H9 (cell line): ENCODE results near the gene RALGAPA2. TPM values are rescaled to one million over a fixed set of nuclear protein-coding genes. Genes with fewer than 3 reads are reported as not detected.

Source experiments
- DNase-seq: peaks from one replicate; pipeline ENCODE4 v3.0.0-alpha.2; 2017
- H2AFZ ChIP-seq: one replicate; pipeline ENCODE4 v1.6.1; 2013; ENCODE audit warnings: mild to moderate bottlenecking, low read length, control low read depth, moderate library complexity
- H2AK5ac ChIP-seq: 2 replicates; pipeline ENCODE4 v1.6.1; 2013; ENCODE audit warnings: low read length, control low read depth, mixed read lengths; ENCODE audit not compliant: insufficient read length
- H2BK120ac ChIP-seq: one replicate; pipeline ENCODE4 v1.6.1; 2013; ENCODE audit warnings: low read depth, mild to moderate bottlenecking, low read length, control low read depth, inconsistent platforms; ENCODE audit not compliant: poor library complexity, severe bottlenecking
- H2BK12ac ChIP-seq: 2 replicates; pipeline ENCODE4 v1.6.1; 2013; ENCODE audit warnings: low read length, control low read depth, mixed read lengths, low read depth; ENCODE audit not compliant: insufficient read length
- H2BK15ac ChIP-seq: 2 replicates; pipeline ENCODE4 v1.6.1; 2013; ENCODE audit warnings: low read depth, low read length, control low read depth
- H2BK20ac ChIP-seq: one replicate; pipeline ENCODE4 v1.6.1; 2013; ENCODE audit warnings: low read depth, mild to moderate bottlenecking, low read length, control low read depth, inconsistent platforms; ENCODE audit not compliant: poor library complexity, severe bottlenecking
- H2BK5ac ChIP-seq: 2 replicates; pipeline ENCODE4 v1.6.1; 2013; ENCODE audit warnings: low read length, control low read depth, mixed read lengths; ENCODE audit not compliant: insufficient read length
- H3K14ac ChIP-seq: 2 replicates; pipeline ENCODE4 v1.6.1; 2013; ENCODE audit warnings: low read length, control low read depth; ENCODE audit not compliant: insufficient read depth
- H3K18ac ChIP-seq: 2 replicates; pipeline ENCODE4 v1.6.1; 2013; ENCODE audit warnings: low read depth, mild to moderate bottlenecking, mixed read lengths, low read length, control low read depth; ENCODE audit not compliant: insufficient read length
- H3K23ac ChIP-seq: 2 replicates; pipeline ENCODE4 v1.6.1; 2013; ENCODE audit warnings: low read length, control low read depth, mixed read lengths, low read depth; ENCODE audit not compliant: insufficient read length
- H3K23me2 ChIP-seq: 2 replicates; pipeline ENCODE4 v1.6.1; 2013; ENCODE audit warnings: low read depth, mild to moderate bottlenecking, mixed read lengths, low read length, control low read depth; ENCODE audit not compliant: insufficient read length, poor library complexity, severe bottlenecking
- H3K27ac ChIP-seq: 2 replicates; pipeline ENCODE4 v1.5.1; 2013; ENCODE audit warnings: low read length, control low read depth, mixed read lengths, low read depth; ENCODE audit not compliant: insufficient read length
- H3K27me3 ChIP-seq: 2 replicates; pipeline ENCODE4 v1.6.1; 2013; ENCODE audit warnings: low read length, control low read depth, inconsistent platforms; ENCODE audit not compliant: insufficient read depth
- H3K4ac ChIP-seq: 2 replicates; pipeline ENCODE4 v1.6.1; 2013; ENCODE audit warnings: low read depth, mild to moderate bottlenecking, control low read depth, inconsistent platforms, low read length, moderate library complexity
- H3K4me1 ChIP-seq: 2 replicates; pipeline ENCODE4 v1.6.1; 2013; ENCODE audit warnings: low read length, control low read depth, inconsistent platforms; ENCODE audit not compliant: insufficient read depth
- H3K4me2 ChIP-seq: 2 replicates; pipeline ENCODE4 v1.6.1; 2013; ENCODE audit warnings: low read length, control low read depth, mixed read lengths; ENCODE audit not compliant: insufficient read length, insufficient read depth
- H3K56ac ChIP-seq: 2 replicates; pipeline ENCODE4 v1.6.1; 2013; ENCODE audit warnings: low read depth, mild to moderate bottlenecking, mixed read lengths, low read length, control low read depth; ENCODE audit not compliant: insufficient read length
- H3K79me1 ChIP-seq: 2 replicates; pipeline ENCODE4 v1.6.1; 2013; ENCODE audit warnings: low read depth, mild to moderate bottlenecking, moderate library complexity, low read length, control low read depth, inconsistent platforms; ENCODE audit not compliant: insufficient read depth, poor library complexity, severe bottlenecking
- H3K79me2 ChIP-seq: 2 replicates; pipeline ENCODE4 v1.6.1; 2013; ENCODE audit warnings: low read length, control low read depth, inconsistent platforms; ENCODE audit not compliant: insufficient read depth
- H3K9ac ChIP-seq: 2 replicates; pipeline ENCODE4 v1.6.1; 2013; ENCODE audit warnings: low read length, control low read depth, mixed read lengths; ENCODE audit not compliant: insufficient read length; ENCODE audit errors: extremely low read depth
- H3K9me3 ChIP-seq: one replicate; pipeline ENCODE4 v1.6.1; 2013; ENCODE audit warnings: low read depth, low read length, inconsistent platforms; ENCODE audit not compliant: control insufficient read depth
- H3T11ph ChIP-seq: one replicate; pipeline ENCODE4 v1.6.1; 2013; ENCODE audit warnings: mild to moderate bottlenecking, low read length, control low read depth, inconsistent platforms
- H4K20me1 ChIP-seq: one replicate; pipeline ENCODE4 v1.6.1; 2013; ENCODE audit not compliant: control insufficient read depth, insufficient read length, insufficient read depth
- H4K5ac ChIP-seq: 2 replicates; pipeline ENCODE4 v1.6.1; 2013; ENCODE audit warnings: low read depth, mild to moderate bottlenecking, mixed read lengths, low read length, control low read depth; ENCODE audit not compliant: insufficient read length
- H4K8ac ChIP-seq: replicated peaks from 2 replicates; pipeline ENCODE4 v1.6.1; 2013; ENCODE audit warnings: low read length, control low read depth, mixed read lengths, low read depth; ENCODE audit not compliant: insufficient read length
- H4K91ac ChIP-seq: 2 replicates; pipeline ENCODE4 v1.6.1; 2013; ENCODE audit warnings: low read depth, mild to moderate bottlenecking, moderate library complexity, mixed read lengths, low read length, control low read depth; ENCODE audit not compliant: insufficient read length
- H3K27ac Mint-ChIP-seq, 3 experiments: 2 replicates in 2 of 3; 3 replicates in 1 of 3; pipeline ENCODE4 v1.8.0; 2020 to 2021; ENCODE audit warnings: mixed read lengths in 3 of 3, mild to moderate bottlenecking in 1 of 3, moderate library complexity in 1 of 3
- H3K27me3 Mint-ChIP-seq: 2 replicates; pipeline ENCODE4 v1.8.0; 2021; ENCODE audit warnings: low read depth, mild to moderate bottlenecking, moderate library complexity, mixed read lengths
- H3K36me3 Mint-ChIP-seq, 3 experiments: 2 replicates in 2 of 3; 3 replicates in 1 of 3; pipeline ENCODE4 v1.8.0; 2020 to 2021; ENCODE audit warnings: low read depth in 3 of 3, mixed read lengths in 3 of 3; ENCODE audit not compliant: insufficient read depth in 1 of 3
- H3K4me1 Mint-ChIP-seq, 2 experiments: 2 replicates each; pipeline ENCODE4 v1.8.0; 2020; ENCODE audit warnings: mixed read lengths in 2 of 2
- H3K4me3 Mint-ChIP-seq, 2 experiments: 2 replicates in 1 of 2; 3 replicates in 1 of 2; pipeline ENCODE4 v1.8.0; 2020 to 2021; ENCODE audit warnings: mild to moderate bottlenecking in 2 of 2, mixed read lengths in 2 of 2, moderate library complexity in 1 of 2
- H3K9me3 Mint-ChIP-seq, 2 experiments: 2 replicates in 1 of 2; 3 replicates in 1 of 2; pipeline ENCODE4 v1.8.0; 2020; ENCODE audit warnings: mild to moderate bottlenecking in 2 of 2, mixed read lengths in 2 of 2, moderate library complexity in 1 of 2
- WGBS: extraction: QIAGEN DNeasy Blood & Tissue Kit; methylation state at CpG from one replicate; pipeline ENCODE4 v1.1.7; 2013; ENCODE audit warnings: missing lambda C conversion rate, low lambda C conversion rate, mixed read lengths; ENCODE audit not compliant: insufficient read length; ENCODE audit errors: extremely low coverage; 5-methylcytosine and 5-hydroxymethylcytosine counted together
- total RNA-seq: library from RNA; stranded (reverse); gene quantifications from 2 replicates; pipeline ENCODE4 v1.2.1, GENCODE V29; 2021
- TF ChIP-seq, protein P1 (sequence below): fragments of 200-600 bp; sonication (generic); conservative IDR thresholded peaks from 3 replicates; pipeline ENCODE4 v1.8.0; 2021; ENCODE audit warnings: antibody characterized with exemption, mild to moderate bottlenecking

Gene RALGAPA2
- total RNA-seq, 1 experiment from 2014 or later, result 16.6 TPM

DNA sequence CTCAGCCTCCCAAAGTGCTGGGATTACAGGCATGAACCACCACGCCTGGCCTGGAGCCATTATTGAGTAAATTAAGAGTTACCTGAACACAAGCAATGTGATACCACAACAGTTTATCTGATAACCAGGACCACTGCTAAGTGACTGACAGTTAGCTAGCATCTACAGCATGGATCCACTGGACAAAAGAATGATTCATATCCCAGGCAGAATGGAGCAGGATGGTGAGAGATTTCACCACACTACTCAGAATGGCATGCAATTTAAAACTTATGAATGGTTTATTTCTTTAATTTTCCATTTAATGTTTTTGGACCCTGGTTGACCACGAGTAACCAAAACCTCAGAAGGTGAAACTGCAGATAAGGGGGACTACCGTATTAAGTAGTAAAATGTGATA, 48.6 kb downstream of the RALGAPA2 start:
- TF ChIP-seq, protein P1, sequence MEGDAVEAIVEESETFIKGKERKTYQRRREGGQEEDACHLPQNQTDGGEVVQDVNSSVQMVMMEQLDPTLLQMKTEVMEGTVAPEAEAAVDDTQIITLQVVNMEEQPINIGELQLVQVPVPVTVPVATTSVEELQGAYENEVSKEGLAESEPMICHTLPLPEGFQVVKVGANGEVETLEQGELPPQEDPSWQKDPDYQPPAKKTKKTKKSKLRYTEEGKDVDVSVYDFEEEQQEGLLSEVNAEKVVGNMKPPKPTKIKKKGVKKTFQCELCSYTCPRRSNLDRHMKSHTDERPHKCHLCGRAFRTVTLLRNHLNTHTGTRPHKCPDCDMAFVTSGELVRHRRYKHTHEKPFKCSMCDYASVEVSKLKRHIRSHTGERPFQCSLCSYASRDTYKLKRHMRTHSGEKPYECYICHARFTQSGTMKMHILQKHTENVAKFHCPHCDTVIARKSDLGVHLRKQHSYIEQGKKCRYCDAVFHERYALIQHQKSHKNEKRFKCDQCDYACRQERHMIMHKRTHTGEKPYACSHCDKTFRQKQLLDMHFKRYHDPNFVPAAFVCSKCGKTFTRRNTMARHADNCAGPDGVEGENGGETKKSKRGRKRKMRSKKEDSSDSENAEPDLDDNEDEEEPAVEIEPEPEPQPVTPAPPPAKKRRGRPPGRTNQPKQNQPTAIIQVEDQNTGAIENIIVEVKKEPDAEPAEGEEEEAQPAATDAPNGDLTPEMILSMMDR, result no peak
- no peak overlapping the region for H3K14ac ChIP-seq
- H3K4me2 ChIP-seq, result no peak overlapping the region
- no CpG with 5 or more reads among the region's 3 CpGs for WGBS
- H2BK20ac ChIP-seq, result no peak overlapping the region
- H3K23ac ChIP-seq, result no peak overlapping the region
- no peaks in the 10 kb centered on the region for H3K79me2 ChIP-seq
- H3K56ac ChIP-seq, result no peak overlapping the region
- H2BK5ac ChIP-seq, result no peak overlapping the region
- no peak overlapping the region for H3T11ph ChIP-seq
- no peak overlapping the region for H2AK5ac ChIP-seq
- H3K27me3 ChIP-seq, result no peaks in the 10 kb centered on the region
- no peaks in the 10 kb centered on the region for H3K9me3 ChIP-seq
- no peak overlapping the region for H3K9ac ChIP-seq
- H2AFZ ChIP-seq, result no peak overlapping the region
- no peaks in the 10 kb centered on the region for H3K23me2 ChIP-seq
- no peak overlapping the region for H3K4ac ChIP-seq
- DNase-seq, result no peak
- H4K20me1 ChIP-seq, result no peaks in the 10 kb centered on the region
- Mint-ChIP-seq H3K27ac (no peak overlapping the region), H3K27me3 (no peaks in the 10 kb centered on the region), H3K9me3 (no peaks in the 10 kb centered on the region), H3K4me1 (peaks cover 27 to 28% of the 10 kb centered on the region in 2 experiments), H3K36me3 (no peaks in the 10 kb centered on the region), H3K4me3 (no peak overlapping the region)
- no peak overlapping the region for H3K18ac ChIP-seq
- H2BK12ac ChIP-seq, result no peak overlapping the region
- H4K8ac ChIP-seq, result no peak overlapping the region
- H2BK120ac ChIP-seq, result no peak overlapping the region
- no peak overlapping the region for H3K27ac ChIP-seq
- H3K79me1 ChIP-seq, result no peaks in the 10 kb centered on the region
- peaks cover 4% of the 10 kb centered on the region for H3K4me1 ChIP-seq
- no peak overlapping the region for H4K5ac ChIP-seq
- H2BK15ac ChIP-seq, result no peak overlapping the region
- no peak overlapping the region for H4K91ac ChIP-seq
